Panc1 (cell line): ENCODE measurements around the gene CUEDC1. TPM values are rescaled to one million over a fixed set of nuclear protein-coding genes. Genes with fewer than 3 reads are reported as not detected.
"Not testable (repeated sequence)": the region's sequence is repeated elsewhere in the genome, so short reads cannot be mapped to it uniquely, and the experiment has no call there.

ENCODE experiments used
- ATAC-seq: fragments of 200-7000 bp; cut with Tn5 transposase; 2 replicates; pipeline ENCODE4 v1.9.1; 2020; ENCODE audit warnings: mild to moderate bottlenecking, moderate library complexity
- BruUV-seq: library from RNA; stranded (reverse); fragments of 400-500 nt; replicated peaks from 2 replicates; lab custom pipeline; 2021; lab: Mats Ljungman, UMichigan
- CTCF ChIA-PET: fragments of 300-600 bp; sonication (Branson Sonifier 250); formaldehyde crosslinking; loops from one replicate; lab custom pipeline; 2022; ENCODE audit warnings: antibody characterized with exemption; lab: Charles Lee
- POLR2A ChIA-PET: fragments of 300-600 bp; sonication (Branson Sonifier 250); formaldehyde crosslinking; loops from one replicate; lab custom pipeline; 2022; ENCODE audit warnings: antibody characterized with exemption; lab: Charles Lee
- DNase-seq: peaks from one replicate; pipeline ENCODE4 v3.0.0-alpha.2; 2010; ENCODE audit warnings: low read depth, low spot score
- H3K27ac ChIP-seq: 2 replicates; pipeline ENCODE4 v1.5.1; 2011; ENCODE audit warnings: mild to moderate bottlenecking, low read length, inconsistent platforms
- H3K27me3 ChIP-seq: fragments of 200-500 bp; sonication (Bioruptor generic); 2 replicates; pipeline ENCODE4 v1.6.0; 2014; ENCODE audit warnings: low read length, inconsistent platforms; ENCODE audit not compliant: control insufficient read depth, insufficient read depth
- H3K36me3 ChIP-seq: fragments of 200-500 bp; sonication (Bioruptor generic); 2 replicates; pipeline ENCODE4 v1.5.1; 2014; ENCODE audit warnings: inconsistent platforms, mild to moderate bottlenecking, low read length, moderate library complexity; ENCODE audit not compliant: control insufficient read depth, insufficient read depth
- H3K4me1 ChIP-seq: 2 replicates; pipeline ENCODE4 v1.5.1; 2011; ENCODE audit warnings: inconsistent platforms, mild to moderate bottlenecking, low read length, moderate library complexity; ENCODE audit not compliant: control insufficient read depth, insufficient read depth
- H3K4me3 ChIP-seq, 2 experiments: 2 replicates each; pipeline ENCODE4 v1.5.1; 2011 to 2012; ENCODE audit warnings: low read depth in 2 of 2, low read length in 2 of 2, mild to moderate bottlenecking in 2 of 2, inconsistent platforms in 1 of 2, moderate library complexity in 1 of 2
- H3K9me3 ChIP-seq: fragments of 200-500 bp; sonication (Bioruptor generic); 2 replicates; pipeline ENCODE4 v1.5.1; 2014; ENCODE audit warnings: low read depth, mild to moderate bottlenecking, inconsistent platforms, low read length, moderate library complexity; ENCODE audit not compliant: control insufficient read depth, insufficient read depth
- CTCF ChIP-seq: fragments of 450-650 bp; IDR thresholded peaks from 2 replicates; pipeline ENCODE4 v1.5.1; 2017; ENCODE audit warnings: mild to moderate bottlenecking
- POLR2AphosphoS5 ChIP-seq: IDR thresholded peaks from 2 replicates; pipeline ENCODE4 v1.6.1; 2012; ENCODE audit warnings: mild to moderate bottlenecking, low read depth, low read length, moderate library complexity
- SIN3A ChIP-seq: IDR thresholded peaks from 2 replicates; pipeline ENCODE4 v1.6.1; 2012; ENCODE audit warnings: low read depth, mild to moderate bottlenecking, low read length, moderate library complexity, borderline replicate concordance; ENCODE audit not compliant: insufficient read depth
- TCF7L2 ChIP-seq: IDR thresholded peaks from 2 replicates; pipeline ENCODE4 v1.6.1; 2011; ENCODE audit warnings: mild to moderate bottlenecking, low read depth, low read length, inconsistent platforms
- in situ Hi-C: cut with HindIII; loops from 2 replicates; pipeline ENCODE4 v1.10.0; 2016; ENCODE audit warnings: low sequenced_read_pairs, low pct_unique_long_range_greater_than_20kb
- intact Hi-C: fragments of 100-400 bp; cut with micrococcal nuclease; formaldehyde crosslinking; loops from one replicate; pipeline ENCODE4 v1.10.0; 2022; ENCODE audit not compliant: unreplicated experiment
- total RNA-seq: library from RNA; stranded (reverse); gene quantifications from one replicate; pipeline ENCODE4 v1.2.1, GENCODE V29; 2021; ENCODE audit not compliant: unreplicated experiment
- TF ChIP-seq, protein P1 (sequence below), 2 experiments: IDR thresholded peaks; 2 replicates each; pipeline ENCODE4 v1.6.1; 2011 to 2012; ENCODE audit warnings: low read depth in 2 of 2, control low read depth in 1 of 2, low read length in 1 of 2, mild to moderate bottlenecking in 1 of 2, moderate library complexity in 1 of 2; ENCODE audit not compliant: insufficient read depth in 1 of 2

The CUEDC1 gene
- total RNA-seq, 1 experiment from 2014 or later = 103 TPM

GRCh38 chr17:57849874-57850754, 105.1 kb downstream of the CUEDC1 start, which contains the start of gene MRPS23:
TSS of gene MRPS23 (minus strand) at chr17:57850044. CDS start at chr17:57850010, 34 bp downstream.
- ATAC-seq (peak; percentile 96), DNase-seq (peak; percentile 83)
- Histone ChIP-seq H3K36me3 (peaks cover 16% of the 10 kb centered on the region), H3K27me3 (no peaks in the 10 kb centered on the region), H3K4me1 (peaks cover 25% of the 10 kb centered on the region), H3K9me3 (no peaks in the 10 kb centered on the region), H3K4me3 (peak within 1 kb of the TSS; percentile 99), H3K27ac (peak within 1 kb of the TSS; percentile 99)
- TSS peak; percentile 97 for BruUV-seq
- ChIA-PET CTCF (interaction anchor here (1.1 to 1.3 kb wide), 2 partner anchors 133 to 149 kb away, joined by 3 to 6 read pairs; no protein-coding TSS in a partner anchor), POLR2A (interaction anchor here (0.5 to 1.3 kb wide), 2 partner anchors 149 to 156 kb away, joined by 4 to 13 read pairs; no protein-coding TSS in a partner anchor)
- in situ Hi-C loops (no loop called here), intact Hi-C loops (no loop called here)
- TF ChIP-seq TCF7L2 = peak; percentile 63; the same call in 1 of the 2 replicates
- TF ChIP-seq, protein P1, sequence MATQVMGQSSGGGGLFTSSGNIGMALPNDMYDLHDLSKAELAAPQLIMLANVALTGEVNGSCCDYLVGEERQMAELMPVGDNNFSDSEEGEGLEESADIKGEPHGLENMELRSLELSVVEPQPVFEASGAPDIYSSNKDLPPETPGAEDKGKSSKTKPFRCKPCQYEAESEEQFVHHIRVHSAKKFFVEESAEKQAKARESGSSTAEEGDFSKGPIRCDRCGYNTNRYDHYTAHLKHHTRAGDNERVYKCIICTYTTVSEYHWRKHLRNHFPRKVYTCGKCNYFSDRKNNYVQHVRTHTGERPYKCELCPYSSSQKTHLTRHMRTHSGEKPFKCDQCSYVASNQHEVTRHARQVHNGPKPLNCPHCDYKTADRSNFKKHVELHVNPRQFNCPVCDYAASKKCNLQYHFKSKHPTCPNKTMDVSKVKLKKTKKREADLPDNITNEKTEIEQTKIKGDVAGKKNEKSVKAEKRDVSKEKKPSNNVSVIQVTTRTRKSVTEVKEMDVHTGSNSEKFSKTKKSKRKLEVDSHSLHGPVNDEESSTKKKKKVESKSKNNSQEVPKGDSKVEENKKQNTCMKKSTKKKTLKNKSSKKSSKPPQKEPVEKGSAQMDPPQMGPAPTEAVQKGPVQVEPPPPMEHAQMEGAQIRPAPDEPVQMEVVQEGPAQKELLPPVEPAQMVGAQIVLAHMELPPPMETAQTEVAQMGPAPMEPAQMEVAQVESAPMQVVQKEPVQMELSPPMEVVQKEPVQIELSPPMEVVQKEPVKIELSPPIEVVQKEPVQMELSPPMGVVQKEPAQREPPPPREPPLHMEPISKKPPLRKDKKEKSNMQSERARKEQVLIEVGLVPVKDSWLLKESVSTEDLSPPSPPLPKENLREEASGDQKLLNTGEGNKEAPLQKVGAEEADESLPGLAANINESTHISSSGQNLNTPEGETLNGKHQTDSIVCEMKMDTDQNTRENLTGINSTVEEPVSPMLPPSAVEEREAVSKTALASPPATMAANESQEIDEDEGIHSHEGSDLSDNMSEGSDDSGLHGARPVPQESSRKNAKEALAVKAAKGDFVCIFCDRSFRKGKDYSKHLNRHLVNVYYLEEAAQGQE (IDR thresholded peaks at IDR 0.05; ENCODE audit: insufficient read depth in 1 of 2, low read depth in 2 of 2, low read length in 1 of 2) = peak in 1 of 2 experiments; percentile 70; a peak in 1 of 4 replicates
- no peak for TF ChIP-seq CTCF
- peak; percentile 94 for TF ChIP-seq SIN3A
- TF ChIP-seq POLR2AphosphoS5 = peak; percentile 94

DNA sequence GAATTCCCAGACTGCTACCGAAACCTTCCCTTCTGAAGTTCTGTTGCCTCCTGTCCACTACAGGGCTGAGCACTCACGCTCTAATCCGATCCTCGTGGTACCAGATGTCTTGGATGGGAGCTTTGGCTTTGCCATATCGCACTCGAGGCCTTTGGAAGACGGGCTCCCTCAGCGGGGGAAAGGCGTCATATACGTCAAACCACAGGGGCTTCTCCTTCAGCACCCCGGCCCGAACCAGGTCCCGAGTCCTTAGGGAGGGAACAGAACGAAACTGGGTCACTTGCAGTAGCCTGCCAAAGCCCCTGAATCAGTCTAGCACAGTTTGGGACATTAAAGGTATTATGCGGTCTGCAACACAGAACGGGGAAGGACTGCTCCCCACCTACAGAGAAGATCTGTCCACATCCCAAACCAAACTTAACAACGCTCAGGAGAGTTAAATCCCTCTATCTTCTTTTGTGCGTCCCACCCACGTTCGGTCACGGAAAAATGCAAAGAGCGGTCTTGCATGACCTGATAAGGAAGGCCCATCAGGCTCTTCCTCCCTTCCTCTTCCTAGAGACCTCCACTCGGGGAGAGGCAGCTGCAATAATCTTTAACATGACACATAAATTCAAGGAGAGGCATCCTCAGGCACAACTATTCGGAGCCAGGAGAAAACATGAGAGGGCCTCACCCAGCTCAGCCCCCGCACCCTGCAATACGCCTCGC, 105.9 kb downstream of the CUEDC1 start:
- in situ Hi-C loops (no loop called here), intact Hi-C loops (no loop called here)
- Histone ChIP-seq H3K27ac (peak overlapping the region; percentile 99), H3K36me3 (peaks cover 18% of the 10 kb centered on the region), H3K9me3 (no peaks in the 10 kb centered on the region), H3K4me3 (peak overlapping the region; percentile 99), H3K4me1 (peaks cover 25% of the 10 kb centered on the region), H3K27me3 (no peaks in the 10 kb centered on the region)
- ChIA-PET CTCF (interaction anchor here (1.3 kb wide), 1 partner anchor 150 kb away, joined by 3 read pairs; no protein-coding TSS in a partner anchor), POLR2A (interaction anchor here (0.5 kb wide), 1 partner anchor 382 kb away, joined by 9 read pairs; no protein-coding TSS in a partner anchor)
- ATAC-seq (peak; percentile 61), DNase-seq (no peak)
- BruUV-seq = no TSS peak
- TF ChIP-seq SIN3A (no peak), CTCF (no peak), POLR2AphosphoS5 (no peak)

DNA sequence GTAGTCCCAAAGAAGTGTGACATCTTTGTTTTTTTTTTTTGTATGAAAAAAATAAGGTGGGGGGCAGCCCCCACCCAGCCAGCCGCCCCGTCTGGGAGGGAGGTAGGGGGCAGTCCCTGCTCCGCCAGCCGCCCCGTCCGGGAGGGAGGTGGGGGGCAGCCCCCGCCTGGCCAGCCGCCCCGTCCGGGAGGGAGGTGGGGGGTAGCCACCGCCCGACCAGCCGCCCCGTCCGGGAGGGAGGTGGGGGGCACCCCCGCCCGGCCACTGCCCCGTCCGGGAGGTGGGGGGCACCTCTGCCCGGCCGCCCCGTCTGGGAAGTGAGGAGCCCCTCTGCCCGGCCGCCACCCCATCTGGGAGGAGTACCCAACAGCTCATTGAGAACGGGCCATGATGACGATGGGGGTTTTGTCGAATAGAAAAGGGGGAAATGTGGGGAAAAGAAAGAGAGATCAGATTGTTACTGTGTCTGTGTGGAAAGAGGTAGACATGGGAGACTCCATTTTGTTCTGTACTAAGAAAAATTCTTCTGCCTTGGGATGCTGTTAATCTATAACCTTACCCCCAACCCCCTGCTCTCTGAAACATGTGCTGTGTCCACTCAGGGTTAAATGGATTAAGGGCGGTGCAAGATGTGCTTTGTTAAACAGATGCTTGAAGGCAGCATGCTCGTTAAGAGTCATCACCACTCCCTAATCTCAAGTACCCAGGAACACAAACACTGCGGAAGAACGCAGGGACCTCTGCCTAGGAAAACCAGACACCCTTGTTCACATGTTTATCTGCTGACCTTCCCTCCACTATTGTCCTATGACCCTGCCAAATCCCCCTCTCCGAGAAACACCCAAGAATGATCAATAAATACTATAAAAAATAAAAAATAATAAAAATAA, 108.9 kb downstream of the CUEDC1 start:
- intact Hi-C loops, in situ Hi-C loops, H3K4me3 ChIP-seq, POLR2A ChIA-PET, H3K9me3 ChIP-seq, H3K27ac ChIP-seq, DNase-seq, ATAC-seq, H3K27me3 ChIP-seq: not testable (repeated sequence)
- BruUV-seq = TSS peak; percentile 39
- Histone ChIP-seq H3K36me3 (peaks cover 23% of the 10 kb centered on the region), H3K4me1 (peaks cover 14% of the 10 kb centered on the region)
- CTCF ChIA-PET = interaction anchor here (0.7 kb wide), 1 partner anchor 63 kb away, joined by 8 read pairs; no protein-coding TSS in a partner anchor
